ENCODE measurements around the gene C4orf51.

C4orf51 gene

GRCh38 chr4:145656156-145656555, 23.8 kb upstream of the C4orf51 start:
- no peak for TF ChIP-seq CTCF (IDR thresholded peaks at IDR 0.05; ENCODE audit: borderline replicate concordance, insufficient read depth, low read depth, low read length)
- H3K4me3 ChIP-seq (ENCODE audit: low read depth, low read length): no peak overlapping the region

- no peak overlapping the region for H3K4me3 ChIP-seq (ENCODE audit: low read depth, low read length)
- no peak for TF ChIP-seq CTCF (IDR thresholded peaks at IDR 0.05; ENCODE audit: borderline replicate concordance, insufficient read depth, low read depth, low read length)
Measured at GRCh38 chr4:145660064-145660463, 19.9 kb upstream of the C4orf51 start.

- TF ChIP-seq CTCF (IDR thresholded peaks at IDR 0.05; ENCODE audit: borderline replicate concordance, insufficient read depth, low read depth, low read length): no peak
- H3K4me3 ChIP-seq (ENCODE audit: low read depth, low read length): no peak overlapping the region
Measured at GRCh38 chr4:145663194-145663593, 16.8 kb upstream of the C4orf51 start.

- no peak for TF ChIP-seq CTCF (IDR thresholded peaks at IDR 0.05; ENCODE audit: borderline replicate concordance, insufficient read depth, low read depth, low read length)
- no peak overlapping the region for H3K4me3 ChIP-seq (ENCODE audit: low read depth, low read length)
Measured at GRCh38 chr4:145665773-145666172, 14.2 kb upstream of the C4orf51 start.

GRCh38 chr4:145670422-145670821, 9.5 kb upstream of the C4orf51 start:
- no peak for TF ChIP-seq CTCF (IDR thresholded peaks at IDR 0.05; ENCODE audit: borderline replicate concordance, insufficient read depth, low read depth, low read length)
- no peak overlapping the region for H3K4me3 ChIP-seq (ENCODE audit: low read depth, low read length)

- no peak for TF ChIP-seq CTCF (IDR thresholded peaks at IDR 0.05; ENCODE audit: borderline replicate concordance, insufficient read depth, low read depth, low read length)
- no peak overlapping the region for H3K4me3 ChIP-seq (ENCODE audit: low read depth, low read length)
Measured at GRCh38 chr4:145679520-145679919, 426 bp upstream of the C4orf51 start.

- no peak for TF ChIP-seq CTCF (IDR thresholded peaks at IDR 0.05; ENCODE audit: borderline replicate concordance, insufficient read depth, low read depth, low read length)
- H3K4me3 ChIP-seq (ENCODE audit: low read depth, low read length): no peak overlapping the region
Measured at GRCh38 chr4:145680902-145681301, 956 bp downstream of the C4orf51 start.
